ENCODE data around the gene ERG28.

GRCh38 chr14:75605916-75606315 lies 54.8 kb downstream of the ERG28 start:
- TF ChIP-seq, protein P1, sequence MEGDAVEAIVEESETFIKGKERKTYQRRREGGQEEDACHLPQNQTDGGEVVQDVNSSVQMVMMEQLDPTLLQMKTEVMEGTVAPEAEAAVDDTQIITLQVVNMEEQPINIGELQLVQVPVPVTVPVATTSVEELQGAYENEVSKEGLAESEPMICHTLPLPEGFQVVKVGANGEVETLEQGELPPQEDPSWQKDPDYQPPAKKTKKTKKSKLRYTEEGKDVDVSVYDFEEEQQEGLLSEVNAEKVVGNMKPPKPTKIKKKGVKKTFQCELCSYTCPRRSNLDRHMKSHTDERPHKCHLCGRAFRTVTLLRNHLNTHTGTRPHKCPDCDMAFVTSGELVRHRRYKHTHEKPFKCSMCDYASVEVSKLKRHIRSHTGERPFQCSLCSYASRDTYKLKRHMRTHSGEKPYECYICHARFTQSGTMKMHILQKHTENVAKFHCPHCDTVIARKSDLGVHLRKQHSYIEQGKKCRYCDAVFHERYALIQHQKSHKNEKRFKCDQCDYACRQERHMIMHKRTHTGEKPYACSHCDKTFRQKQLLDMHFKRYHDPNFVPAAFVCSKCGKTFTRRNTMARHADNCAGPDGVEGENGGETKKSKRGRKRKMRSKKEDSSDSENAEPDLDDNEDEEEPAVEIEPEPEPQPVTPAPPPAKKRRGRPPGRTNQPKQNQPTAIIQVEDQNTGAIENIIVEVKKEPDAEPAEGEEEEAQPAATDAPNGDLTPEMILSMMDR (IDR thresholded peaks at IDR 0.05): no peak
- no peak for TF ChIP-seq POLR2A (IDR thresholded peaks at IDR 0.05)

Measured in body of pancreas (tissue), 4 donors.